ENCODE data around the gene FAT1. TPM values are rescaled to one million over a fixed set of nuclear protein-coding genes. Genes with fewer than 3 reads are reported as not detected.

Gene FAT1
- polyA plus RNA-seq, 1 experiment: 489 TPM

DNA sequence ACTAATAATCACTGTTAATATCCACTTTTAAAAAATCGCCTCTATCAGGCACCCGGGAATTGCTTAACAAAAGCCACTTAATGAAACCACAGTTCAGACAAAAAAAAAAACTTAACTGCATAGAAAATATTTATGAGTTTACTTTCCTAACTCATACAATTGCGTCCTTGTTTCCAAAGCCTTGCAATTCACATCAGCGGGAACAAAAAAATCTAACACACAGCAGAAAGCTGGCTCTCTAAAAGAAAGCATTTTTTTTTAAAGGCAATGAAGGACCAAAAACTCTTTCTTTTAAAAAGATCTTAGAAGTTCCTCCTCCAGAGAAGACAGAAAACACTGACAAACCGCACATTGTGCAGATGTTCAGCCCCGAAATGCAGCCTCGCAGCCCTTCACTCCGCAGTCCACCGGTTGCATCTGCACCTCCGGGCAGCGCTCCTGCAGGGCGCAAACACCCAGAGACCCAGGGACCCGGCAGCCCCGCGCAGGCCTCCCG lies 812 bp downstream of the FAT1 start:
- DNase-seq (ENCODE audit: low read depth): no peak
- CTCF ChIA-PET: interaction anchor here (0.6 to 1.8 kb wide), 3 partner anchors 100 to 174 kb away, joined by 3 to 5 read pairs (median 4); no protein-coding TSS in a partner anchor
- H3K4me3 ChIP-seq (ENCODE audit: low read depth, low read length): peak overlapping the region; percentile 83
- POLR2A ChIA-PET: interaction anchor here (0.6 kb wide), 1 partner anchor 324 kb away, joined by 4 read pairs; no protein-coding TSS in a partner anchor
- no peaks in the 10 kb centered on the region for H3K27me3 ChIP-seq (ENCODE audit: control insufficient read depth, insufficient read depth, low read length)
- no peaks in the 10 kb centered on the region for H3K36me3 ChIP-seq (ENCODE audit: control insufficient read depth, insufficient read depth, low read length)
- TF ChIP-seq, protein P1, sequence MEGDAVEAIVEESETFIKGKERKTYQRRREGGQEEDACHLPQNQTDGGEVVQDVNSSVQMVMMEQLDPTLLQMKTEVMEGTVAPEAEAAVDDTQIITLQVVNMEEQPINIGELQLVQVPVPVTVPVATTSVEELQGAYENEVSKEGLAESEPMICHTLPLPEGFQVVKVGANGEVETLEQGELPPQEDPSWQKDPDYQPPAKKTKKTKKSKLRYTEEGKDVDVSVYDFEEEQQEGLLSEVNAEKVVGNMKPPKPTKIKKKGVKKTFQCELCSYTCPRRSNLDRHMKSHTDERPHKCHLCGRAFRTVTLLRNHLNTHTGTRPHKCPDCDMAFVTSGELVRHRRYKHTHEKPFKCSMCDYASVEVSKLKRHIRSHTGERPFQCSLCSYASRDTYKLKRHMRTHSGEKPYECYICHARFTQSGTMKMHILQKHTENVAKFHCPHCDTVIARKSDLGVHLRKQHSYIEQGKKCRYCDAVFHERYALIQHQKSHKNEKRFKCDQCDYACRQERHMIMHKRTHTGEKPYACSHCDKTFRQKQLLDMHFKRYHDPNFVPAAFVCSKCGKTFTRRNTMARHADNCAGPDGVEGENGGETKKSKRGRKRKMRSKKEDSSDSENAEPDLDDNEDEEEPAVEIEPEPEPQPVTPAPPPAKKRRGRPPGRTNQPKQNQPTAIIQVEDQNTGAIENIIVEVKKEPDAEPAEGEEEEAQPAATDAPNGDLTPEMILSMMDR (IDR thresholded peaks at IDR 0.05; ENCODE audit: insufficient read depth, low read depth, low read length): no peak

DNA sequence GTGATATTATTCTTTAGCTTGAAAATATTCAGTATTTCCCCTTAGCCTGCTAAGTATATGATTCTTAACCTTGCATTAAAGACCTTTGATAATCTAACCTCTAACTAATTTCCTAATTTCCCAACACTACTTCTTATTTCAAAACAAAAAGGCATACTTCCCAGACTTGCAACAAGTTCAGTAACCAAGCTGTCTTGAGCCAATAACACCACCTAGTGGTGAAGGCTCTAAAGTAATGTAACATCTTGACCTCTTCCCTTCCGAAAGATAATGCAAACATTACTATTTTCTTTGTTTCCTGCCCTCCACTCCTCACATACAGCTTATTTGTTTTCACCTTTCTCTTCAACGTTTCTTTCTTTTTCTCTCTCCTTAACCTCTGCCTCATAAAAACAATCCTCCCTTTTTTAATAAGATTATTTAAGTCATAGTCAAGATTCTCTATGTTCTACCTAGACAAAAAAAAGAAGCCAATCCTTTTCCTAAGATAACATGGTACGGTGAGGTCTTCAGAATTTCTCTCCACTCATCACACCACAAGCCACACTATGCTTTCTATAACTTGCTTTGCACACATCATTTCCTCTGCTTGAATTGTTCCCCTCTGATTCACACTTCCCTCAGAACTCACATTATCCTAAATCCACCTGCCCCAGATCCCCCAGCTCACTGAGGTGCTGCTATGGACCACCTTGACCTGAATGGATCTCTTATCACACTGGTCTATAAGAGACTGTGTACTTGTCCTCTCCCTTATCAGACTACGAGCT lies 3.5 kb downstream of the FAT1 start:
- ChIA-PET CTCF (interaction anchor here (0.7 to 2.0 kb wide), 4 partner anchors 19 to 655 kb away, joined by 3 to 5 read pairs (median 3); no protein-coding TSS in a partner anchor), POLR2A (no interaction called here)
- H3K27me3 ChIP-seq (ENCODE audit: control insufficient read depth, insufficient read depth, low read length): no peaks in the 10 kb centered on the region
- TF ChIP-seq, protein P1 (IDR thresholded peaks at IDR 0.05; ENCODE audit: insufficient read depth, low read depth, low read length): 0 out of 2 replicates have a peak, but pooled peaks have one; percentile 39
- DNase-seq (ENCODE audit: low read depth): no peak
- H3K36me3 ChIP-seq (ENCODE audit: control insufficient read depth, insufficient read depth, low read length): no peaks in the 10 kb centered on the region
- H3K4me3 ChIP-seq (ENCODE audit: low read depth, low read length): no peak overlapping the region

DNA sequence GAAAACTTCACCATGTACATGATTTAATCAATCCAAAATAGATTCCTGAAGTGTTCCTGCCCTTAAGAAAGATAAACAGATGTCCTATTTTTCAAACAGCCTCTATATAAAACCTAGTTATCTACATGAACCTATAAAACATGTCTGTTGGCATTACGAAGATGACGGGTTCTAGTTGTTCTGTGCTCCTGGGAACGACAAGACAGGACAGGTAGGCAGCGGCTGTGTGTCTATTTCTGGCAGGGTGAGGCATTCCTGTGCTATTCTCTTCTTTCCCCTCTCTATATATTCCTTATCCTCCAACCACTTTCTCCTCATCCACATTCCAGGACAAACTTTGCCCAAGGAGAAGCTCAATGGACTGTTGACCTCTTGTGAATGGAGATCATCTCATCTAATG lies 6.1 kb downstream of the FAT1 start:
- CTCF ChIA-PET: no interaction called here
- DNase-seq (ENCODE audit: low read depth): no peak
- POLR2A ChIA-PET: interaction anchor here (0.5 to 0.7 kb wide), 2 partner anchors 41 to 53 kb away, joined by 3 to 4 read pairs; no protein-coding TSS in a partner anchor
- TF ChIP-seq, protein P1 (IDR thresholded peaks at IDR 0.05; ENCODE audit: insufficient read depth, low read depth, low read length): no peak
- Histone ChIP-seq H3K36me3 (ENCODE audit: control insufficient read depth, insufficient read depth, low read length) (no peaks in the 10 kb centered on the region), H3K4me3 (ENCODE audit: low read depth, low read length) (no peak overlapping the region), H3K27me3 (ENCODE audit: control insufficient read depth, insufficient read depth, low read length) (no peaks in the 10 kb centered on the region)

DNA sequence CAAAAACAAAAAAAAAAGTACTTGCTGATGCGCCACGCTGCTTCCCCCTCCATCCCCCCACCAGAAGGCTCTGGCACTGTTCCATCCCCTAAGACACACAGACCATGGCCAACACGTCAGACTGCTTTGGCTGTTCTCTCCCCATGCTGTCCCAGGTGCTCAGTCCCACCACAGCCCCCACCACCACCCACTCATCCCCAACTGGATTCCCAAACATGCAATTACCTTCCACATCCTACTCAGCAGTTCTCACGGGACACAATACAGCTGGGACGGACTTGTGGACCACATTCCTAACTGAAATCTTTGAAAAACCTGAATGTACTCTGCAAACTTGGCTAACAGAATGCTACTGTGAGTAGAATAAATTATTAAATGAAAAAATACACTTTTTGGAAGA lies 8.6 kb downstream of the FAT1 start:
- no peaks in the 10 kb centered on the region for H3K36me3 ChIP-seq (ENCODE audit: control insufficient read depth, insufficient read depth, low read length)
- CTCF ChIA-PET: interaction anchor here (1.2 kb wide), 1 partner anchor 11 kb away, joined by 4 read pairs; no protein-coding TSS in a partner anchor

More for the DNA sequence above, 8.6 kb downstream of the FAT1 start:
- no peak for DNase-seq (ENCODE audit: low read depth)
- POLR2A ChIA-PET: no interaction called here
- no peaks in the 10 kb centered on the region for H3K27me3 ChIP-seq (ENCODE audit: control insufficient read depth, insufficient read depth, low read length)
- H3K4me3 ChIP-seq (ENCODE audit: low read depth, low read length): no peak overlapping the region
- TF ChIP-seq, protein P1 (IDR thresholded peaks at IDR 0.05; ENCODE audit: insufficient read depth, low read depth, low read length): no peak

Measured in BJ (cell line).